CD1c-positive myeloid dendritic cell (primary cell): Measurements from ENCODE around the gene LIFR.
A peak's percentile ranks its signal among the peaks of the same experiment; 100 is the strongest.
"Not testable (repeated sequence)": the region's sequence is repeated elsewhere in the genome, so short reads cannot be mapped to it uniquely, and the experiment has no call there.

ENCODE experiments used
- DNase-seq: peaks from one replicate; pipeline ENCODE4 v3.0.0-alpha.2; 2016; ENCODE audit errors: extremely low spot score

LIFR gene, protein sequence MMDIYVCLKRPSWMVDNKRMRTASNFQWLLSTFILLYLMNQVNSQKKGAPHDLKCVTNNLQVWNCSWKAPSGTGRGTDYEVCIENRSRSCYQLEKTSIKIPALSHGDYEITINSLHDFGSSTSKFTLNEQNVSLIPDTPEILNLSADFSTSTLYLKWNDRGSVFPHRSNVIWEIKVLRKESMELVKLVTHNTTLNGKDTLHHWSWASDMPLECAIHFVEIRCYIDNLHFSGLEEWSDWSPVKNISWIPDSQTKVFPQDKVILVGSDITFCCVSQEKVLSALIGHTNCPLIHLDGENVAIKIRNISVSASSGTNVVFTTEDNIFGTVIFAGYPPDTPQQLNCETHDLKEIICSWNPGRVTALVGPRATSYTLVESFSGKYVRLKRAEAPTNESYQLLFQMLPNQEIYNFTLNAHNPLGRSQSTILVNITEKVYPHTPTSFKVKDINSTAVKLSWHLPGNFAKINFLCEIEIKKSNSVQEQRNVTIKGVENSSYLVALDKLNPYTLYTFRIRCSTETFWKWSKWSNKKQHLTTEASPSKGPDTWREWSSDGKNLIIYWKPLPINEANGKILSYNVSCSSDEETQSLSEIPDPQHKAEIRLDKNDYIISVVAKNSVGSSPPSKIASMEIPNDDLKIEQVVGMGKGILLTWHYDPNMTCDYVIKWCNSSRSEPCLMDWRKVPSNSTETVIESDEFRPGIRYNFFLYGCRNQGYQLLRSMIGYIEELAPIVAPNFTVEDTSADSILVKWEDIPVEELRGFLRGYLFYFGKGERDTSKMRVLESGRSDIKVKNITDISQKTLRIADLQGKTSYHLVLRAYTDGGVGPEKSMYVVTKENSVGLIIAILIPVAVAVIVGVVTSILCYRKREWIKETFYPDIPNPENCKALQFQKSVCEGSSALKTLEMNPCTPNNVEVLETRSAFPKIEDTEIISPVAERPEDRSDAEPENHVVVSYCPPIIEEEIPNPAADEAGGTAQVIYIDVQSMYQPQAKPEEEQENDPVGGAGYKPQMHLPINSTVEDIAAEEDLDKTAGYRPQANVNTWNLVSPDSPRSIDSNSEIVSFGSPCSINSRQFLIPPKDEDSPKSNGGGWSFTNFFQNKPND

DNA sequence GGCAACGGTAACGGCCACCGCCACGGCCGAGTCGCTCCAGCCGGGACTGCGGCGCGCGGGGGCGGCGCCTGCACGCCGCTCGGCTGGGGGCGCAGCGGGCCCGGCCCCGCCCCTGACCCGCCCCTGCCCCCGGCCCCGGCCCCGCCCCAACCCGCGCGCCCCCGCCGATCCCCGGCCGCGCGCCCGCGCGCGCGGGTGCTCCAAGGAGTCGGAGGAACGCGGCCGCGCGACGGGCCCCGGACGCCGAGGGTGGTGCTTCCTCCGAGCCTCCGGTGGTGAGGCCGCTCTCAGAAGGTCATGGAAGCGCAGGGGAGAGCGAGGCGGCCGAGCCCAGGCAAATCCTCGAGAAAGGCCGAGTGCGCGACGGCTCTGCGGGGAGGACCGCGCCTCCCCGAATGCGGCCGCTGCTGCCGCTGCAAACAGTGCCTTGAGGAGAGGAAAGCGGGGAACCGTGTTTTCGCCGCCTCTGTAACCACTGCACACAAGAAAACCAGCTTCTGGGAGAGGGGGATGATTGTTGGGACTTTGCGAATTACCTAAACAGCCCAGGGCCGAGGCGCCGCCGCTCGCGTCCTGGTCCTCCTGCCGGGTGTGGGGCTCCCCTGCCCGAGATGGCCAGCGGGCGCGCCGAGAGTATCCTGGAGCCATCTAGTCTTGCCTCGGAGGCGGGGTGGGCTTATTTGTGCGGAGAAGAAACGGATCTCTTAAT is at the start of gene LIFR:
LIFR (minus strand) TSS at position 48 of the 709 bp plus-strand sequence. CDS start 25,999 bp downstream, outside the sequence.
- DNase-seq = peak; percentile 4

DNA sequence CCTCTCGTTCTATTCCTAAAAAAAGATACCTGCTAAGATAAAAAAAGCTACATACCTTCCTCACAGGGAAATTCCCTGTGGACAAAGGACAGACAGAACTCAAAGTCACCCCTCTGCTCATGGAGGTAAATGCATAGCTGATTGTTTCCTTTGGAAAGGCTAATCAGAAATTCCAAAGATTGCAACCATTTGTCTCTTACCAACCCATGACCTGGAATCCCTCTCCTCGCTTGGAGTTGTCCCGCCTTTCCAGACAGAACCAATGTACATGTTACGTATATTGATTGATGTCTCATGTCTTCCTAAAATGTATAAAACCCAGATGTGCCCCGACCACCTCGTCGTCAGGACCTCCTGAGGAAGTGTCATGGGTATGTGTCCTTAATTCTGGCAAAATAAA is 49.2 kb upstream of the LIFR start:
- no peak for DNase-seq

DNA sequence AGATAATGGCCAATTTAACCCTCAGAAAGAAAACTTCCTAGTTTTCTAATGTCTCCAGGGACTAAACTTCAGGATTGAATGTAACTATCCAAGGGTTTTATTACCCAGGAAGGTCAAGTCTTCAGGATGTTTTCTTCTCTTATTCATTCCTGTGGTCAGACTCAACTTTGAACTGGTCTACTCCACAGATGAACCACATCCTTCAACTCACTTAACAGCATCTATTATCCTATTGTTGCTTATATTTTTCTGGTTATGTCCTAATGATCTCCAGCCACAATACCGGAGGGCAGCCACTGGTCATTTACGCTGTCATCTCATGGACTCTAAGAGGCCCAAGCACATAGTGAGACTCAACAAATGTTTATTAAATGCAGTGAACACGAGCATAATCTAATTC is 47.2 kb upstream of the LIFR start:
- DNase-seq = no peak

DNA sequence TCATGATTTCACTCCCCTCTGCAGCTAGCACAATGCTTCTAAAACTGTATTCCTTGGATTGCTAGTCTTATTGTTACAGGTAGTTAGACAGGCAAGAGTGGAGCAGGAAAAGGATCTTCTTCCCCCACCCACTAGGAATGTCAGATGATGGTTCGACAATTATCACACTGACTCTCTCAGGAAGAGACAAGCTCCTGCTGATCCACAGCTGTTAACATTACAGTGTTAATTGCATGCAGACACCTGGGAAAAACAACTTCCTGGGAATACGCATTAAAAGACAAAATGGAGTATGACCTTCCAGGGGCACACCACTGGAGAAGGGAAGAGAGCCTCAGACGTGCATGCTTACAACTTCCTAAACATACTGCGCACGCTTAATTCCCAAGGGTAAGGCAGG is 46.2 kb upstream of the LIFR start:
- no peak for DNase-seq

DNA sequence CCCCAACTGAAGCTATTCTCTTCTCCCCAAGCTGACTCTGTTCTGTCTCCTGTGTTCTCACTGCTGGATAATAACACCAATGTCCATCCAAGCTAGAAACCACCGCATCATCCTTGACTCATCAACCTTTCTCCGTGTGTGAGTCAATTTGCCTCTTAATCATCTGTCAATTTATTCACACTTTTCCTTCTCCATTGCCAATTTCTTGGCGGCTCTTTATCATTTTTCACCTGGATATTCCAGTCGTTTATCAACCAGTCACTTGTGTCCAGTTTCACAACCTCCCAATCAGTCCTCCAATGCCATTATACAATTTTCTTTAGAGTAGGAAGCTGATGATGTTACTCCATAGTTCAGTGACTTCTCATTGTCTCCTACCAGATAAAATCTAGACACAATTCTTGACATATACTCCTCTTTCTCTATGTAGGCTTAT is 45.4 kb upstream of the LIFR start:
- DNase-seq = no peak

DNA sequence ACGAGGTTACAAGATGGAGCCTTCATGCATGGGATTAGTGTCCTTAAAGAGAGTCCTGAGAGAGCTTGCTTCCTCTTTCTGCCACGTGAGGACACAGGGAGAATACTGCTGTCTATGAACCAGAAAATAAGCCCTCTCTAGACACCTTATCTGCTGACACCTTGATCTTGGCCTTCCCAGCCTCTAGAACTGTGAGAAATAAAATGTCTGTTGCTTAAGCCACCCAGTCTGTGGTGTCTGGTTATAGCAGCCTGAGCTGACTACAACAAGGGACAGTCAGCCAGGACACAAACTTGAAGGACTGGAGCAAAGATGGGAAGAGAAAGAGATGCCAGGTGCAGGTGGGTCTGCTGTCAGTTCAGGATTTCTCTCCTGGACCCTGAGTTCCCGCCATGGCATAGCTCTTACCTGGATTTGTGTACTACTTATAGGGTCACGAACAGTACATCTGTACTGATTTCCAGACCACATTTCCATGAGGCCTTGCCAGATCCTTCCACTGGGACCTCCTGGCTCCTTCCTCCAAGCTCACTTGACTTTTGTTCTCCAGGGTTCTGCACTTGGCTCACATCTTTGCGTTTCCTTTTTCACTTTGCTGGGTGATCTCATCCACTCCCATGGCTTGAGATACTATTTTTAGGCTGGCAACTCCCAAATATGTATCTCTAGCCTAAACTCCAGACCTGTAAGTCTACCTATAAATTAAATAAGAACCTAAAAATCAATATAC is 44.9 kb upstream of the LIFR start:
- no peak for DNase-seq

DNA sequence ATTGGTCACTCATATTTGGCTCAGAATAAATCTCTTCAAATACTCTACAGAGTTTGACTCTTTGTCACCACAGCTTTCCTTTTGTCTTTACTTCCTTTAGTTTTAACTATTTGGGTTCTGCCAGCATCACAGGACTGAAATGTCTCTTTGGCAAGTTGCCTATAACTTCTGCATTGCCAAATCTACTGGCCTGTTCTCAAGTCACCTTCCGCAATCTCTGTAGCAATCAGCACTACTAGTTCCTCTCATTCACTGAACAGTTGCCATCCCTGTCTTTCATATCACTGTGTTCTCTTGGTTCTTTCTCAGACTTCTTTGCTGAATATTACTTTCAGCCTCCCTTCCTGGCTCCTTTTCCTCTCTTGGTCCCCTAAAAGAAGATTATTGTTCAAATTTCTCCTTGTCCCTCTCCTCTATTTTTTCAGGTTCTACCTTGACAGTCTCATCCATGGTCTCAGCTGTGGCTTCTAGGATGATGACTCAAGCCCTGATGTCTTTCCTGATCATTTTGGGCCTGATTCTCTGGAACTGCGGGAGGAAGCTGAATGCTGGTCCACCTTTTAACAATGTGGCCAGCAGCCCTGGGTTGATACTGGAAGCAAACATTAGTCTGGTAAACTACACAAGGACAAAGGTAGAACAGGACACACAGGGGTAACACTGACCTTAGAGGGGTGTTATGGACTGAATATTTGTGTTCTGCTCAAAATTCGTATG is 44.0 kb upstream of the LIFR start:
- DNase-seq = peak; percentile 39

DNA sequence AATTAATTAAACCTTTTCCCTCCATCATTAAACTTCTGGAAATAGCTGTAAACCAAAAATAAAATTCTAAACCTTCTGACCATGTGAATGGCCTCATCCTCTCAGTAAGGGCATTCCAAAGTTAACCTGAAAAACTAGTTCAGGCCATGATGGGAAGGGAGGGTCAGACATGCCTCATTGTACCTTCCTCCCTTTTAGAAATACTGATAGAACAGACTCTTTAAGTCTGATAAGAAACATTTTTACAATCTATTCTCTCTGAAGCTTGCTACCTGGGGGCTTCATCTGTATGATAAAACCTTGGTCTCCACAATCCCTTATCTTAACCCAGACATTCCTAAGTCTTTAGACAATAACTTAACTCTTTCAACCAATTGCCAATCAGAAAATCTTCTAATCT is 43.3 kb upstream of the LIFR start:
- DNase-seq = not testable (repeated sequence)

DNA sequence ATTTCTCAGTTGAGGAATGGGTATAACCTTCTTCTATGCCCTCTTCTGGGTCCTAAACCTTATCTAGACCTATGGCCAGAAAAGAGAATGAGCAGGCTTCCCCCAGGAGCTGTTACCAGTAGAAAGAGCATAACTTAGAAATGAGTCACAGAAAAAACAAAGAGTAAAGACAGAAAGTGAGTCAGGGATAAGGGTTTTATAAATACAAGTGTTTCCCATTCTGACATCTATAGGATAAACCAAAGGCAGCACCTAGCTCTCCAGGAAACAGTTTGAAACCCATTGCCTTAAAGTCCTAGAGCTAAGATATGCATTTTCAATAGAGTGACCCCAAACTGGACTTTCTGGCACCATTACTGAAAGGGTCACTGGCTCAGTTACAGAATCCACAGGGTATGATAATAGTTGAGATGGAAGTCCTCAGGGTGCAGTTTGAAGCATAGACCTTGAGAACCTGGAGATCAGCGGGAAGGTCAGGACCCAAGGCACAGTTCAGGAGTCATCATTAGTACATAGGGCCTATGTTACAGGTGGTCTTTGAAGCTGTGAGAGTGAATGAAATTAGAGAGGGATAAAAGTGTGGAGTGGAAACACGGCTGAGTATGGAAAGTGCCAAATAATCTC is 42.7 kb upstream of the LIFR start:
- DNase-seq = no peak

DNA sequence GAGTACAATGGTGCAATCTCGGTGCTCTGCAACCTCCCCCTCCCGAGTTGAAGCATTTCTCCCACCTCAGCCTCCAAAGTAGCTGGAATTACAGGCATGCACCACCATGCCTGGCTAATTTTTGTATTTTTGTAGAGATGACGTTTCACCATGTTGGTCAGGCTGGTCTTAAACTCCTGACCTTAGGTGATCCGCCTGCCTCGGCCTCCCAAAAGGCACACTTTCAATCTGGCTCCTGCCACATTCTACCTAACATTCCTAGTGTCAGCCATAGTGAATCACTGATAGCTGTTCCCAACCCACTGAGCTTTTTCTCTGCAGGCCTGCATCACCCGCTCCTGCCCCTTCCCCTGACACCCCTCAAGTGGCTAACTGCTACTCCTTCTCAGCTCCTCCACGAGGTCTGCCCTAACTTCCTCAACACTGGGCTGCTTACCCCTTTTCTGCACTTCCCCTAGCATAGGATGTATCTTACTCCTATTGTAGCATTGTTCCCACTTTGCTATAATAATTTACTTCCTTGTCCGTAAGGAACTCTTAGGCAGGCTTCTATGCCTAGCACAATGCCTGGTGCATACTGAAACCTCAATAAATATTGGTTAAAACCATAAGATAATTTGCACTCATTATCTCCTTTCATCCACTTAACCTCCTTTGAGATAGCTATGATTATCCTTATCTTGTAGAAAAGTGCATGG is 42.0 kb upstream of the LIFR start:
- DNase-seq = no peak

DNA sequence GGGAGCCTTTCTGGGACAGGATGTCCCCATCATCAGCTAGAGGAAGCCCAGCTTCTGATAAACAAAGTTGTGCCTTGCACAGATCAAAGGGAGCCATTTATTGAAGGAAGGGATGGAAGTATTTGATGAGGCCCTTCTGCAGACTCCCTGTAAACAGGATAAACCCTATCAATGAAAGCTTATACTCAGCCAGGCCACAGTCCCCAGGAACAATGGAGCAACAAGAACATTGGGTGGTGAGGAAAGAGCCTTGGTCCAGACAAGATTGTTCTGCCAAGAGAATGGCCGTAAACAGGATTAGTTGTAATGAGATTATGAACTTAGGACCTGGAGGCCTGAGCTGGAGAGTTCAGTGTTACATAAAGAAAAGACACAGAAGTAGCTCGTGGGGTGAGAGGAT is 40.5 kb upstream of the LIFR start:
- DNase-seq = no peak

DNA sequence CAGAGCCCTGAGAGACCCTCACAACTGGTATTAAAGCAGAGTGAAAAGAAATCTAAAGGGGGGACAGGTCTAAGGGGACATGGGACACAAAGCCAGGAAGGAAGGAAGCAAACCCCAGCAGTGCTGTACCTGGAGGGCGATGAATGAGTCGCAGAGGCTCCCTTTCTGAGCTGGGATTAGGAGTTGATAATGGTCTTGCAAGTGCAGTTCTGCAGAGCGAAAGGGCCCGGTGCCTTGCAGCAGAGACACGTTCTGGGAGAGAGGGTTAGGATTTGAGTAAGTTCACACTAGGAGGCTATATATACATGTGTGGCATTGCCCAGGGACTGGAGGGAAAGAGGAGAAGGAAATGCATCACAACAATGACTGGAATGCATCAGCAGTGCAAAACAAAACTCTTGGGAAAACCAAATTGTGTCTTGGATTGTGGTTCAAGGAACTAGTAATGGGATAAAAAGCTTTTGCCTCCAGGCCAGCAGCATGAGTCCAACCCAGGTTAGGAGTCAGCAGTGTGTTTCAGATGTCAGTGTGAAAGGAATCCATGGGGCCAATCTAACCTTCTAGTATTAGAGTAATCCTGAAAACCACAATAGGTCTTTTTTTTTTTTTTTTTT is 38.8 kb upstream of the LIFR start:
- no peak for DNase-seq

DNA sequence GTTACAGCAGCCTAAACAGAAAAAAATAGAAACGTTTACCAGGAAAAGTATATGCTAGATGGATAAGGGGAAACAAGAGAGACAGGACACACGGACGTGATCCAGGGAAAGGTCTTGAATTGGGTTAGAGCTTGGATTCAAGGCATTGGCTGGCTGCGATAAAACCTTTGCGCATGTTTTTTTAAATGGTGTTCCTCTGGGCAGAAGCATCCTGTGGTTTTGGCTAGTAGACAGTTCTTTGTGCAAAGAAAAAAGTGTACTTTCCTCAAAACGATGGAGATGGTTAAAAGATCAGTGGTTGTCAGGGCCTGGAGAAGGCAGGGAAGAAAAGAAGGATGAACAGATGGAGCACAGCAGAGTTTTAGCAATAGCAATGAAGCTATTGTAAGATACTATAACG is 37.5 kb upstream of the LIFR start:
- no peak for DNase-seq

DNA sequence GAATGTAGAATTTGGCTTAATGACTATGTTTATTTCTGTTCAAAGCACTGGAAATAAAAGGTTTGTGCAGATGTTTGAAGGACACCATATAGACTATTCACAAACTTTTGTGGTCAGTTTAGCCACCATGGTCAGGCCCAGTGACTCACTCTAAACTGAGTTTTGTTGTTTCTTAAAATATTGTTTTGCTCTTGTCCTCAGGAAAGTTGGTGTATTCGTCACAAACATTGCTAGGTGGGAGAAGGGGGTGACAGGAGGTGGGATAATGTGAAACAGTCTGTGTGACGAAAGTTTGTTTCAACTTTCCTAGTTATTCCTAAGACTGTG is 35.0 kb upstream of the LIFR start:
- DNase-seq = no peak

DNA sequence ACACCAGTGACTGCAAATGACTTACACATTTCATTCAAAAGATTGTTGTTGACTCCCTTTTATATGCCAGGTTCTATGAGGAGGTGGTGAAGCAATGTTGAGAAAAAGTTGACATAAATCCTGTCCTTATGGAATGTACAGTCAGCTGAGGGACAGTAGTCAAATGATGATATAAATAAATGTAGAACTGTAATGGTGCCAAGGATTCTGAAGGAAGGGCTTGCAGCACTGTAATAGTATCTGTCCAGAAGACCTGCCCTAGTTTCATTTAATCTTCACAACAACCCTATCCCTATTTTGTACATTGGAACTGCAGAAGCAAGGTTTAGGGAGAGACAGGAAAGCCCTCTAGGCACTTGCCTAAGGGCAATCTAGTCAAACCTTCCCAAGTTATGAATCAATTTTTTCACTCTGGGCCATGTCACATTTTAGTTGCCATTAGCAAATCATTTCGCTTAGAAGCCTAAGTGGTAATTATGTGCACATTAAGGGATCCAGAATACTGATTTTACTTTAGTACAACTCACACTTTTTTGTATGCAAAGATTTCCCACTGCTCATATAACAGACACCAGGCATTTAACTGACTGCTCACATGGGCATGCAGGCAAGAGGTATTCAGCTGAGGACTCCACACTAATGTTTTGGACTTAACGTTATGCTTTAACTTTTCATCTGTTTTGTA is 34.5 kb upstream of the LIFR start:
- no peak for DNase-seq

DNA sequence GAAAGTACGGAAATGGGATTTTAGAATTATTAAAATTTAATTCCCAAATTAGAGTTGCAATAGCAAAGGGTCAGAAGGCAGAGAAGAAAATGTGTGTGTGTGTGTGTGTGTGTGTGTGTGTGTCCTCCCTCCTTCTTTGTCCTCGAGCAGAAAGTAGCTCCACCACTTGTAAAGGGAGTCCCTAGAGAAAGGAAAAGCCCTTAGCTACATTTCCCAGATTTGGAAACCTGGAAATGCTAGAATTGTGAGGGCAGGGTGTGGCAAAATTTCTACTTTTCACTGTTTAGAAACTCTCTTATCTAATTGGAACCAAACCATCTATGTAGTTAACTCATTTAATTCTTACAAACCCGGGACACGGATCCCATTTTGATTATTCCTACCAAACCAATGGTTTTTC is 33.2 kb upstream of the LIFR start:
- DNase-seq = no peak

DNA sequence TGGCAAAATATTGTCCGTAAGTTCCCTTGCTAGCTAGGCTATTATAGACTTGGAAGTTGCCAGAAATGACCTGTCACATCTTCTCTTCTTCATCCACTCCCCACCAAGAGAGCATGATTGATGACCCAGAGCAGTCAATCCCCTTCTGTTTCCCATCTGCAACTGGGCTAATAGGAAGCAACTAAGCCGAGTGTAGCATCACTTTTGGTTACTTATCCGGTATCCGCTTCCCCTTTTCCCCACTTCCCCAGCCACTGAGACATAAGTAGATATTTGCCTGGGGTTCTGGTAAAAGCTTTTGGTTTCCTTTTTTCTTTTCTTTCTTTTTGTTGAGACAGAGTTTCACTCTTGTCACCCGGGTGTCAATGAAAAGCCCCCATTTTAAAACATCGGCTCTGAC is 29.4 kb upstream of the LIFR start:
- no peak for DNase-seq

DNA sequence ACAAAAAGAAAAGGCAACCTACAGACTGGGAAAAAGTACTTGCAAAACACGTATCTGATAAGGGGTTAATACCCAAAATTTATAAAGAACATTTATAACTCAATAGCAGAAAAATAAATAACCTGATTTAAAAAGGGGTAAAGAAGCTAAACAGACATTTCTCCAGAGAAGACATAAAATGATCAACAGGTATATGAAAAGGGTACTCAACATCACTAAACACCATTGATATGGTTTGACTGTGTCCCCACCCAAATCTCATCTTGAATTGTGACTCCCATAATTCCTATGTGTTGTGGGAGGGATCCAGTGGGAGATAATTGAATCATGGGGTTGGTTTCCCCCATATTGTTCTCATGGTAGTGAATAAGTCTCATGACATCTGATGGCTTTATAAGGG is 27.1 kb upstream of the LIFR start:
- DNase-seq = no peak

DNA sequence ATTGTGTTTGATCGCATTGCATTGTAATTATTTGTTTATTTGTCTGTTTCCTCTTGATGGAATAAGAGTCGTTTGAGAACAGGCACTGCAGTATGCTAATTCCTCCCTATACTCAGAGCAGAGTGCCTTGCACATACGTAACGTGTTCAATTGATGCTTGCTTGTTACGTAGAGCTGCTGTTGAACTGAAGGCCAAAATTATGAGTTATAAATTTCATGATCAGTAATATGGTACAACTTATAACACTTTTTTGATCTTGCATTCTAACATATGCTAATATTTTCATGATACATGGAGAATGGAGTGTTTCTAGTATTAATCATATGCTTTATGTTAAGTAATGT is 26.5 kb upstream of the LIFR start:
- no peak for DNase-seq
